OCI-LY1 (cell line): ENCODE measurements around the gene CHKA.

Experiments used
- H2AFZ ChIP-seq: fragments of 200-600 bp; sonication (generic), shearing (Covaris generic); 2 replicates; pipeline ENCODE4 v1.6.0; 2014; ENCODE audit warnings: antibody characterized with exemption, mild to moderate bottlenecking, low read length
- H3F3A ChIP-seq: fragments of 200-600 bp; sonication (generic), shearing (Covaris generic); 2 replicates; pipeline ENCODE4 v1.6.0; 2014; ENCODE audit warnings: mild to moderate bottlenecking, antibody characterized with exemption, low read length, moderate library complexity; ENCODE audit not compliant: insufficient read depth
- H3K27ac ChIP-seq: fragments of 200-600 bp; sonication (generic); 2 replicates; pipeline ENCODE4 v1.5.1; 2014; ENCODE audit warnings: low read length, mixed run types, mild to moderate bottlenecking, low read depth; ENCODE audit not compliant: poor library complexity, severe bottlenecking
- H3K27me3 ChIP-seq: fragments of 200-600 bp; sonication (generic); 2 replicates; pipeline ENCODE4 v1.6.0; 2014; ENCODE audit warnings: antibody characterized with exemption, mild to moderate bottlenecking, low read length, moderate library complexity; ENCODE audit not compliant: insufficient read depth
- H3K36me3 ChIP-seq: fragments of 200-600 bp; sonication (generic); 2 replicates; pipeline ENCODE4 v1.6.1; 2014; ENCODE audit warnings: mild to moderate bottlenecking, antibody characterized with exemption, low read length, moderate library complexity, mixed read lengths; ENCODE audit not compliant: insufficient read depth
- H3K4me1 ChIP-seq: fragments of 200-600 bp; sonication (generic); 2 replicates; pipeline ENCODE4 v1.5.1; 2014; ENCODE audit warnings: mild to moderate bottlenecking, low read length, moderate library complexity; ENCODE audit not compliant: insufficient read depth, severe bottlenecking
- H3K4me2 ChIP-seq: fragments of 200-600 bp; sonication (generic), shearing (Covaris generic); 2 replicates; pipeline ENCODE4 v1.6.1; 2014; ENCODE audit warnings: low read length
- H3K4me3 ChIP-seq: fragments of 200-600 bp; sonication (generic); 2 replicates; pipeline ENCODE4 v1.5.1; 2014; ENCODE audit warnings: low read length, low read depth, mild to moderate bottlenecking, mixed read lengths; ENCODE audit not compliant: poor library complexity, severe bottlenecking
- H3K79me2 ChIP-seq: fragments of 200-600 bp; shearing (Covaris generic); 2 replicates; pipeline ENCODE4 v1.6.1; 2016; ENCODE audit warnings: mixed run types, low read length, mixed read lengths; ENCODE audit not compliant: insufficient read depth
- H3K9ac ChIP-seq: fragments of 200-600 bp; sonication (generic), shearing (Covaris generic); 2 replicates; pipeline ENCODE4 v1.6.1; 2014; ENCODE audit warnings: mild to moderate bottlenecking, low read length, mixed read lengths
- H3K9me2 ChIP-seq: fragments of 200-600 bp; sonication (generic), shearing (Covaris generic); 2 replicates; pipeline ENCODE4 v1.6.1; 2014; ENCODE audit warnings: low read depth, mild to moderate bottlenecking, low read length, mixed read lengths
- H3K9me3 ChIP-seq: fragments of 200-600 bp; shearing (Covaris generic); 2 replicates; pipeline ENCODE4 v1.6.1; 2014; ENCODE audit warnings: low read length, mixed read lengths
- H4K20me1 ChIP-seq: fragments of 200-600 bp; sonication (generic), shearing (Covaris generic); 2 replicates; pipeline ENCODE4 v1.6.0; 2016; ENCODE audit warnings: mild to moderate bottlenecking, low read length; ENCODE audit not compliant: insufficient read depth
- EZH2 ChIP-seq: fragments of 200-600 bp; sonication (generic), shearing (Covaris generic); IDR thresholded peaks from 2 replicates; pipeline ENCODE4 v1.8.0; 2017; ENCODE audit warnings: borderline replicate concordance, mixed run types, mild to moderate bottlenecking, antibody characterized with exemption, low read length, moderate library complexity, mixed read lengths
- TF ChIP-seq, protein P1 (sequence below): fragments of 200-600 bp; sonication (generic), shearing (Covaris generic); IDR thresholded peaks from 2 replicates; pipeline ENCODE4 v1.5.1; 2017; ENCODE audit warnings: mild to moderate bottlenecking, antibody characterized with exemption, low read length, moderate library complexity, mixed read lengths

Gene CHKA

DNA sequence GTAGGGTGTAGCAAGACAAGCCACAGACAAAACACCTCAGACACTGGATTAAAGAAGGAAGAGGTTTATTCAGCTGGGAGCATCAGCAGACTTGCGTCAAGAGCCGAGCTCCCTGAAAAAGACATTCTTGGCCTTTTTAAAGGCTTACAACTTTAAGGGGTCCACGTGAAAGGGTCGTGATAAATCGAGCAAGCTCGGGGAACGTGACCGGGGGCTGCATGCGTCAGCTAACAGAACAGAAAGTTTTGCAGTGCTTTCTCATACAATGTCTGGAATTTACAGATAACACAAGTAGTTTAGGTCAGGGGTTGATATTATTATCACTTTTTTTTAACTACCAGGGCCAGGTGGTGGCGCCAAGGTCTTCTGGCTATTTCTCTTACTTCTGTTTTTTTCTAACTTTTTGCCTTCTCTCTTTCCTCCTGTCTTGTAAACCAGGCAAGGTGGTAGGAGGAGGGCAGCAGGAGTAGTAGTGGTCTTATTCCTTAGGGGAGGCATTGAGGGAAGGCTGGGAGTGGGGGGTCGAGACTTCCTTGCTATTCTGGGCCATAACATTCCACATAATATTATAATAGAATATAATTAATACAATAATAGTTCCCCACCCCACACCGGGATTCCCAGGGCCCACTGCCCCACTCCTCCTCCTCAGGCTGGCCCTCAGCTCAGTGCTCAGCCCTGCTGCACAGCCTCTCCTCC, 111.6 kb downstream of the CHKA start:
- no peak overlapping the region for H3K4me3 ChIP-seq
- peaks cover 24% of the 10 kb centered on the region for H3K4me1 ChIP-seq
- TF ChIP-seq, protein P1, sequence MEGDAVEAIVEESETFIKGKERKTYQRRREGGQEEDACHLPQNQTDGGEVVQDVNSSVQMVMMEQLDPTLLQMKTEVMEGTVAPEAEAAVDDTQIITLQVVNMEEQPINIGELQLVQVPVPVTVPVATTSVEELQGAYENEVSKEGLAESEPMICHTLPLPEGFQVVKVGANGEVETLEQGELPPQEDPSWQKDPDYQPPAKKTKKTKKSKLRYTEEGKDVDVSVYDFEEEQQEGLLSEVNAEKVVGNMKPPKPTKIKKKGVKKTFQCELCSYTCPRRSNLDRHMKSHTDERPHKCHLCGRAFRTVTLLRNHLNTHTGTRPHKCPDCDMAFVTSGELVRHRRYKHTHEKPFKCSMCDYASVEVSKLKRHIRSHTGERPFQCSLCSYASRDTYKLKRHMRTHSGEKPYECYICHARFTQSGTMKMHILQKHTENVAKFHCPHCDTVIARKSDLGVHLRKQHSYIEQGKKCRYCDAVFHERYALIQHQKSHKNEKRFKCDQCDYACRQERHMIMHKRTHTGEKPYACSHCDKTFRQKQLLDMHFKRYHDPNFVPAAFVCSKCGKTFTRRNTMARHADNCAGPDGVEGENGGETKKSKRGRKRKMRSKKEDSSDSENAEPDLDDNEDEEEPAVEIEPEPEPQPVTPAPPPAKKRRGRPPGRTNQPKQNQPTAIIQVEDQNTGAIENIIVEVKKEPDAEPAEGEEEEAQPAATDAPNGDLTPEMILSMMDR: peak; percentile 47
- TF ChIP-seq EZH2: no peak
- no peak overlapping the region for H3K4me2 ChIP-seq
- no peaks in the 10 kb centered on the region for H3K9me2 ChIP-seq
- no peaks in the 10 kb centered on the region for H3K27me3 ChIP-seq
- H3K9ac ChIP-seq: no peak overlapping the region
- no peaks in the 10 kb centered on the region for H3F3A ChIP-seq
- H4K20me1 ChIP-seq: no peaks in the 10 kb centered on the region
- no peaks in the 10 kb centered on the region for H3K79me2 ChIP-seq
- H3K9me3 ChIP-seq: no peaks in the 10 kb centered on the region
- H2AFZ ChIP-seq: no peak overlapping the region
- no peaks in the 10 kb centered on the region for H3K36me3 ChIP-seq
- H3K27ac ChIP-seq: no peak overlapping the region

DNA sequence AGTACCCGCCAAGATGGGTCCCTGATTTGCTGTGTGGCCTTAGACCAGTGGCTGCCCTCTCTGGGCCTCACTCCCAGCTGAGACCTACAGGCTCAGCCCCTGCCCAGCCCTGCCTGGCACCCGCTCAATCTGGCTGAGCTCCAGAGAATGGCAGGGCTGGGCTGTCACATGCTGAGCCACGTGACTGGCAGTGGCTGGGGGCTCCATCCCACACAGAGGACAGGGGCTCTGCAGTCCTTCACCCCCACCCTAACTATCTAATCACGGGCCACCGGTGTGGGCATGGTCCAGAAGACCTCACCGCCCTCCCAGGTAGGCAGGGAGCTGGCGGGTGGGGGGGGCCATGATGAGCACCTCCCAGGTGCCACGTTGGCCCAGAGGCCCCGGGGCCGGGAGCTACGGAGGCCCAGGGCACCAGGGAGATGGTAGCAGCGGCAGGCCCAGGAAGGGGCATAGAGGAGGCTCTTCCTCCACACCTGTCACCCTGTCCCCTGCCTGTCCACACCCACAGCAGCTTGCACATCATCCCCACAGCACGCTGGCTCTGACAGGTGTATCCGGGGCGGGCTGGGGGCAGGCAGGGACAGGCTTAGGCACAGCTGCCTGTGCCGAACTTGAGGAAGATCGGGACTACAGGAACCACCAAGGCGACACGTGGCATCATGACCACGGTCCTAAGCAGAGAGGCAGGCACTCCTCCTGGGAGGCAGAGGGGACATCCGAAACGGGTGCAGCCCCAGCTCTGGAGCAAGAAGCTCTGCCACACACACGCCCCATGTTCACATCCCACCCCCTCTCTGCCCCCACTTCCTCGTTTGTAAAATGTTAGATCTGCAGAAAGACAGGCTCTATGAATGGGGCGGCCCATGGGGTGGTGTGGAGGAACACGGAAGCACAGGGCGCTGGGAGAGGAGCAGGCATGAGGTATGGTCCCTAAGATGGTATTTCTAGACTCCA, 112.5 kb downstream of the CHKA start:
- Histone ChIP-seq H2AFZ (no peak overlapping the region), H4K20me1 (no peaks in the 10 kb centered on the region), H3F3A (no peaks in the 10 kb centered on the region), H3K27ac (no peak overlapping the region), H3K79me2 (no peaks in the 10 kb centered on the region), H3K4me2 (peak overlapping the region; percentile 7; the same call in 1 of the 2 replicates), H3K9me3 (no peaks in the 10 kb centered on the region), H3K4me1 (peaks cover 29% of the 10 kb centered on the region), H3K36me3 (no peaks in the 10 kb centered on the region), H3K4me3 (peak overlapping the region; percentile 4), H3K9ac (no peak overlapping the region; the same call in 1 of the 2 replicates), H3K27me3 (no peaks in the 10 kb centered on the region), H3K9me2 (no peaks in the 10 kb centered on the region)
- TF ChIP-seq, protein P1: no peak
- no peak for TF ChIP-seq EZH2

DNA sequence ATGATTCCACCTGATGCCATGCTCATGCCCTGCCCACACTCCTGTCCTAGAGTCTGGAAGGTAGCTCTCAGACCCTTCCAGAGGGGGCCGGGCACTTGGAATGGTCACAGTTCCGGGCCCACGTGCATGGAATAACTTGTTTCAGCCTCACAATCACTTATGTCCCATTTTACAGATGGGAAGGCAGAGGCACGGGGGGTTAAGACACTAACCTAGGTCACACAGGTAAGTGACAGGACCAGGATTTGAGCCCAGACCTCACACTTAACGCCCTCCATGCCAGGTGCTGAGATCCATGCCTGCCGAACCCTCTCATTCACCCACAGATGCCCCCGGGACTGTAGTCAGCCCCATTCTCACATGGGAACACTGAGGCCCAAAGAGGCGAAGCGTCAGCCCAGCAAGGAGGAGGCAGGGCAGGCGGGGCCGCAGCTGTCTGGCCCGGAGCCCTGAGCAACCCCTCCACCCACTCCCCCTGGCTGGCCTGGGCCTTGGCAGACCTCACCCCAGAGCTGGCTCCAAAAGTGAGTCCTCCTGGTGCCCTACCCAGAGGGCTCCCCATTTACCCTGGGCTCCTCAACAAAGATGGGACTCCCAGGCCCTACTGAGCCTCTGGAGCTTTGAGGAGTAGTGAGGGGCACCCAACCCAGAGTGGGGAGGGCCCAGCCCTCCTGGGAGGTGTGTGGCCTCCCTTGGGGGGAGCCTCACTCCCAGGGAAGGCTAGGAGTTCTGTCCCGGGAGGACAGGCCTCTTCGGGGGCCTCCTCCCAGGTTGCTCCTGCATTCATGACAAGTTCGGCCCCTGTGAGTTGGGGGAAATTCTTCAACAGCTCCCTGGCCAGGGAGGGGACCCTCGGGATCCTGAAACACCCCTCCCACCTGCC, 113.4 kb downstream of the CHKA start:
- Histone ChIP-seq H3K27ac (no peak overlapping the region), H3K27me3 (no peaks in the 10 kb centered on the region), H3K9me2 (no peaks in the 10 kb centered on the region), H3F3A (no peaks in the 10 kb centered on the region), H3K4me1 (peaks cover 35% of the 10 kb centered on the region), H3K4me3 (no peak overlapping the region), H2AFZ (no peak overlapping the region), H3K9ac (no peak overlapping the region), H3K79me2 (no peaks in the 10 kb centered on the region), H3K4me2 (no peak overlapping the region), H4K20me1 (no peaks in the 10 kb centered on the region), H3K9me3 (no peaks in the 10 kb centered on the region), H3K36me3 (no peaks in the 10 kb centered on the region)
- TF ChIP-seq, protein P1: no peak
- no peak for TF ChIP-seq EZH2
